Activated CD4-positive, alpha-beta T cell treated with anti-CD3 and anti-CD28 coated beads, Interleukin-2, amount 50 U/mL, for 16 hours (primary cell): ENCODE measurements around the gene PARS2.

Source experiments
- DNase-seq: peaks from one replicate; pipeline ENCODE4 v3.0.0-alpha.2; 2020

The PARS2 gene

DNA sequence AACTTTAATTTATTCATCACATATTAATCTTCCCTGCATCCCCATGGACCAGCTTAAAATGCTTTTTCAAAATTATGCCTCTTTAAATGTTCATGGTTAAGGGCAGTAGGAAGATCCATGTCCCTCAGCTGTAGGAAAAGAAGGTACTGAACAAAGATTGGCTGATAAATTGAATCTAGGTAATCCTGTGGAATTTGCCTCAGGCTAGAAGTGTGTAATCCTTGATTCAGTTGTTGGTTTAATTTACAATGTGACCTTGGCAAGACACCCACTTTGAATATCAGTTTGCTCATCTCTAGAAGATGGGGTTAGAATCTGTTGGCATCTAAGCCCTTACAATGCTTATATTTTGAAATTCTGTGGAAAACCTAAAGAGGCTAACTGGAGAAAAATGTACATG, 42.6 kb downstream of the PARS2 start:
- no peak for DNase-seq

- peak; percentile 65 for DNase-seq
Observed at GRCh38 chr1:54716299-54717047, 47.9 kb downstream of the PARS2 start.

- DNase-seq: peak; percentile 86
Observed at GRCh38 chr1:54715493-54716298, 48.6 kb downstream of the PARS2 start, which contains the start of gene TTC4. Gene TTC4 (plus strand): TSS chr1:54715861. CDS start chr1:54715909, 48 bp downstream.

DNA sequence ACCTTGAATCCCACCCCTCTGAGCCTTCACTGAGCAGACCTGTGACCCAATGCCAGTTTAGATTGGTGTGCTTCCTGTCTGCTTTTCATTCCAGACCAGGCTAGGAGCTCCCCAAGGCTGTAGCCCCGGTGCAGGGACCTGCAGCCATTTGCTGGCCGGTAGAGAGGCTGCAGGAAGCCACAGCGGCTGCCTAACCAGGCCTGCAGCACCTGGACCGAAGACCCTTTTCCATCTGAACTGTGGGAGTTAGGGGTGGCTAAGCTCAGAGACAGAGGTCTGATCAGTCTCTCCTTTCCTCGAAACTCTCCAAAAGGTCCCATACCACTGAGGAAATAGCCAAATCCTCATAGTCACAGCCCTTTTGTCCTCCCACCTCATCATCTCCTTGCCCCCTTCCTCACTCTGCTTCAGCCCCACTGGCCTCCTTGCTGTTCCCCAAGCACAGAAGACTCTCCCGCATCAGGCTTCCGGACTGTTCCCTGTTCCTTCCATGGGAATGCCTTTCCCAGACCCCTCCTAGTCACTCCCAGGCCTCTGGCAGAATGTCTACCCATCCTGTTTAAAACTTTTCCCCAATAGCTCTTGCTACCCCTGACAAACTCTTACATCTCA, 49.3 kb downstream of the PARS2 start:
- DNase-seq: no peak

- DNase-seq: no peak
Observed at GRCh38 chr1:54711536-54711935, 52.8 kb downstream of the PARS2 start.

DNA sequence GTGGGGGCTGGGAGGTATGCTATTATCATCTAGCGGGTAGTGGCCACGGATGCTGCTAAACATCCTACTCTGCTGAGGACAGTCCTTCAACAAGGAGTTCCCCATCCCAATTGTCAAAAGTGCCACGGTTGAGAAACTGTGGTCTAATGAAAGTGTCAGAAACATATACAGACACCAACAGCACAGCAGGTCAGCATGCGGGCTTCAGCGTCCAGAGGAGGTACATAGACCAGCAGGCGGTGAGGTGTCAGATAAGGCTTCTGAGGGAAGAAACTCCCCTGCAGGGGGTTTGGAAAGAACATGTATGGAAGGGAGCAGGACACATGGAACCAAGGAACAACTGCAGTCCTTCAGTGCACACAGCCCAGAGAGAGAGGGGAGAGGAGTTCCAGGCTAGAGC, 53.5 kb downstream of the PARS2 start:
- no peak for DNase-seq

- DNase-seq: no peak
Observed at GRCh38 chr1:54710434-54710833, 53.9 kb downstream of the PARS2 start.

DNA sequence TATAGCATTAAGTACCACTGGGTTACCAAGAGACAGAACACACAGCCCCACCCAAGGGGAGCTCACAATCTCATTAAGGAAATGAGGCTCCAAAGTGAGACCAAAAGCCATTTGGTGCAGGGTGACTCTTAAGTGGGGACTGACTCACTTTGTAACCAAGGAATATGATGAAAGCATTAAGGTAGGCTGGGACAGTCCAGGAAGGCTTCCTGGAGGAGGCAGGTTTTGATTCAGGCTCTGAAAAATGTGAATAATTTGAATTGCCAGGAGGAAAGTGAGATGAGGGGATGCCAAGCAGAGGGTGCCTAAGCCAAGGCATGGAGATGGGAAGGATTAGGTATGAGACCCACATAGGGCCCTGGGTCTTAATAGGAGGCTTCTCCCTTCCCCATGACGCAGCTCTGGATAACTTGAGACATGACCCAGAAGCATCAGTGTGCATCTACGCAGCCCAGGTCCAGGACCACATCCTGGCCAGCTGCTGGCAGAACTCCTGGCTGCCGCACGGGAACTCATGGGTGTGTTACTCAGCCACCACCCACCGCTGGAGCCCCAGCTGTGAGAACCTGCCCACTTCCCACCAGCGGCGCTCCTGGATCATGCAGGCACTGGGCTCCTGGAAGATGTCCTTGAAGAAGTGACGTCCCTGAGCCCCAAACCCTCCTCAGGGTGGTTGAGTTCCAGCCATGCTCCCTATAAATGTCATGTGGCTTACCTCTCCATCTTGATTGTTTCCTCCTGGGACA, 54.6 kb downstream of the PARS2 start:
- DNase-seq: no peak

DNA sequence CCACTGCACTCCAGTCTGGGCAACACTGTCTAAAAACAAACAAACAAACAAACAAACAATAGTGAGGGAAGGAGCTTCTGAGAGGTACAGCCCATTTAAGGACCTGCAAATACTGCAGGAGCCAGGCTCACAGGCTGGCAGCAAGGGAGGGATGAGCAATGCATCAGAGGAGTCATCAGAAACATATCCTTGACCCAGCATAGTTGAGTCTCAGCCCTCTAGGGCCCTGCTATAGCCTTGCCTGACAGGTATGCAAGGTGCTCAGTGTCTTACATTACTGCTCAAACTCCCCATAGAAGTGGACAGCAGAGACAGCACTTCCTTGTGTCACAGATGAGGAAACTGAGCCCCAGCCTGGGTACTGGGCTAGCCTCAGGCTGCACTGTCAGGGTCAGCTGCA, 55.9 kb downstream of the PARS2 start:
- no peak for DNase-seq
